ENCODE data around the gene COPZ2.
"Not testable (repeated sequence)": the region's sequence is repeated elsewhere in the genome, so short reads cannot be mapped to it uniquely, and the experiment has no call there.

Gene COPZ2

DNA sequence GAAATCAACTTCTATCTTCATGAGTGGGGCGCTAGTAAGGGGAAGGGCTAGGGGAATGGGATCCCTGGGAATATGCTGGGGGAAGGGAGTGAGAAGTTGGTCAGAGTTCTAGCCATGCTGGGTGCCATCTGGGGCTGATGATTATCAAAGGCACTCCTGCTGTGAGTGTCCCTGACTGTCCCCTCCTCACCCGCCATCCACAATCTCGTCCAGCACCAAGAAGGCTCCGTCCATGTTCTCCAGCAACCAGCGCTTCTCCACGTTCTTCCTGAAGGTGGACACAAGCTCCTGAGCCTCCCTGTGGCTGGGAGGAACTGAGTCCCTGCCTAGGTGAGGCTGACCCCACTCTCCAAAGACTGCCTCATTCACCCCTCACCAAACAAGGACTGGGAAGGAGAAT, 5.6 kb downstream of the COPZ2 start:
- DNase-seq (ENCODE audit: low read depth in 1 of 2, low spot score in 1 of 2) = no peak

DNA sequence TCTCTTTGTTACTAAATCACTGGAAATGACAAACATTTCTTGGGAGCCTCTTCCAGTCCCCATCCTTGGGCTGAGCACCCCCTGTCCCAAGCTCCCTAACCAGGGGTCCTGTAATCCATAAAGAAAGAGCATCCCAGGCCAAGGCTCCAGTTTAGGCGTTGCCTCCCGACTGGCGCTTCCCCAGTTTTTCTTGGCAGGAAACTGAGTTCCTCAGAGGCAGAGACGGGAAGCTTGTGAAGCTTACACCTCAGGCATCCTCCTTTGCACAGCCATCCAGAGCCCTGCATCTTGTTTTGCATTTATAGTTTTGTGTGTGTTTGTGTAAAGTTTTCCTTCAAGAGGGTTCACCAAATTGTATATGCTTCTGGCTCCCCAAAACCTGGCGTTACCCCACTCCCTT, 7.1 kb downstream of the COPZ2 start:
- DNase-seq (ENCODE audit: low read depth in 1 of 2, low spot score in 1 of 2) = no peak

DNA sequence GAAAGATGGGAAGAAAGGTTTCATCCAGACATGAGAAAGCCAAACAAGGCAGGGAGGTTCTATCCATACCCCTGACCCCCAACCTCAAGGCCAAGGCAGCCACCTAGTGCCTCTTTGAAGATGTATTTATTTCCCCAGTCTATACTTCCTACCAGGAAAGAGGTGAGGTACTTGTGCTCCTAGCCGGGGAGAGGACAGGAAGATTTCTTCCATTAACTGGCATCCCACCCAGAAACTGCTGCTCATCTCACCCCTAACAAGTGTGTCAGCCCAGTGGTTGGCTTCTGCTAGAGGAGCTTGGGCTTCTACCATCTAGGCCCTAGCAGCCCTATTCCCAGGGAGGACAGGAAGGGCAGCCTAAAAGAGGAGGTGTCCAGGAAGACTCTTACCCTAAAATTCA, 8.9 kb downstream of the COPZ2 start:
- no peak for DNase-seq (ENCODE audit: low read depth in 1 of 2, low spot score in 1 of 2)

DNA sequence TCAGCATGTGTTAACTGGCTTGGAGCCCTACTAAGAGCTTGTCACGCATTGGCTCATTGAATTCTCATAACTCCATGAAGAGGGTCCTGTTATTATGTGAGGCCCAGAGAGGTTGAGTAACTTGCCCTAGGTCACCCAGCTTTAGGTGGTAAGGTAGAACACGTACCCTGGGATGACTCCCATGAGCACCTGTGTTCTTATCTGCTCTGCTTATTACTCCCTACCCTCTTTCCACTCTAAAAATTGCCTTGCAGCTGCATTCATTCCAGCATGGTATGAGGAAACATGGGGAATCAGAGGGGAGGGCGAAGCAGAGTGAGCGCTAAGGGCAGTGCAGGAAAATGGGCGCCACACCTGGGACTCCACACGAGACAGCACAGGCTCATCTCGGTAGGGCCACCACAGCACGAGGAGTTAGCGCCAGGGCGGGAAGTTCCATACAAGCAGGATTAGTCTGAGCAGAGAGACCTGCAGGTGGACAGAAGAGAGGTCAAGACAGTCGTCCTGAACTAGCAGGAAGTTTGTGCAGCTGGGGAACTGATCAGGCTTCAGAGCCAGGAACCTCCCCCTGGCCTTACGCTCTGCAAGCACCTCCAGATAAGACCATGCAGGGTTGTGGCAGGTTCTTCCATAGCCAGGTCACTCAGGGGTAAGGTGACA, 10.1 kb downstream of the COPZ2 start:
- no peak for DNase-seq (ENCODE audit: low read depth in 1 of 2, low spot score in 1 of 2)

DNA sequence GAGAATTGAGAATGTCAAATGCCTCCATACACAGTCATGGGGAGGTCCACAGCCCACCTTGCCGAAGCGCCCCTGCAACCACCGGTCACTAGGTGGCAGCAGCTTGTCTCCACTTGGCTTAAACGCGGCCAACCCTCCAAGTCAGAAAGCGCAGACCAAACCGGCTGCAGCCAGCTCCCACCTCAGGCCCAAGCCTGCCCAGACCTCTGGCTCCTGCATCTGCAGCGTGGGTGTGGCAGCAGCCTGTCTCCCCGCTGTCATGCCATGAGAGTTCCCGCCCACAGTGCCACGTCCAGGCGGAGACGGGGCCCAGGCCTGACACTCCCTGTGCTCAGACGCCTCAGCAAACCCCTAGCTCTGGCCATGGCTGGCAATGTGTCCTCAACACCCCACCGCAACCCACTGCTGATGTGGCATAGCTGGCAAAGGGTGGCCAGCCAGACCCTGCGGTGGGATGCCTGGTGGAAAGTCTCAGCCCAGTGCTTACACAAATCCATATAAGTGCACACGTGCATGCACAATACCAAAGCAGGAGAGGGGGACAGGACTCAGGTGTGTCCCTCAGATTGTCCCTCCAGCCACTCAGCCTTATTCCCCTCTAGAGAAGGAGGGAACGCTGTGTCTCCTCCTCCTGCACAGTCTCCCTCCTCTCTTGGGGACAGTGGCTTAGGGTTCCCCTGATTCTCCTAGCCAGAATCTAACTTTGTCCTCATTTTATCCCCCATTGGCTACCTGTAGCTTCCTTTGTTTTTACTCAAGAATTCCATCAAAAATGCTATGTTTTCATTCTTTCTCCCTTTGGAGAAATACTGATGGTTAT, 10.9 kb downstream of the COPZ2 start:
- DNase-seq (ENCODE audit: low read depth in 1 of 2, low spot score in 1 of 2) = peak; percentile 39 to 62

DNA sequence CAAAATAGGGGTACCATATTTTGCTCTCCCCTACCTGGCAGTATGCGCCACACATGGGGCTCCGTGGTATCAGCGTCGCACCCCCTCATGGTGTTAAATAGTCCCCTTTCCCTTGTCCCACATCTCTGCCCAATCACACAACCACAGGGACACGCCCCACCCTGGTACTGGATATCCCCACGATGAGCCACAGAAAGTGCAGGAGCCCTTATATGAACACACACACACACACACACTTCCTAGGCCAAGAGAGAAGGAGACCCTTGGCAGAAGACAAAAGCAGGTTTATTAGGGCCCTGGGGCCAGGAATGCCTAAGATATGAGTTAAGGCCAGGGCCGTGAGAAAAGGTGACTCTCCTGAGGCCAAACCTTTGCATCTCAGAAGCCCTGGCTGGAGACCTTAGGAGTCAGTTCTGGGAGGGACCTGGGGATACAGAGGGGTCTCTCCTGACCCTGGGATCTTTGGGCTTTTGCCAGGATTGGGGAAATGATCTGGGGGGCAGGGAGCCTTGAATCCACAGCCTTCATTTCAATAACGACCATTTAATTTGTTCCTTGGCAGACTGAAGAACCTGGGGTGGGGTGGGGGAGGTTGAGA, 11.6 kb downstream of the COPZ2 start:
- DNase-seq (ENCODE audit: low read depth in 1 of 2, low spot score in 1 of 2) = no peak

DNA sequence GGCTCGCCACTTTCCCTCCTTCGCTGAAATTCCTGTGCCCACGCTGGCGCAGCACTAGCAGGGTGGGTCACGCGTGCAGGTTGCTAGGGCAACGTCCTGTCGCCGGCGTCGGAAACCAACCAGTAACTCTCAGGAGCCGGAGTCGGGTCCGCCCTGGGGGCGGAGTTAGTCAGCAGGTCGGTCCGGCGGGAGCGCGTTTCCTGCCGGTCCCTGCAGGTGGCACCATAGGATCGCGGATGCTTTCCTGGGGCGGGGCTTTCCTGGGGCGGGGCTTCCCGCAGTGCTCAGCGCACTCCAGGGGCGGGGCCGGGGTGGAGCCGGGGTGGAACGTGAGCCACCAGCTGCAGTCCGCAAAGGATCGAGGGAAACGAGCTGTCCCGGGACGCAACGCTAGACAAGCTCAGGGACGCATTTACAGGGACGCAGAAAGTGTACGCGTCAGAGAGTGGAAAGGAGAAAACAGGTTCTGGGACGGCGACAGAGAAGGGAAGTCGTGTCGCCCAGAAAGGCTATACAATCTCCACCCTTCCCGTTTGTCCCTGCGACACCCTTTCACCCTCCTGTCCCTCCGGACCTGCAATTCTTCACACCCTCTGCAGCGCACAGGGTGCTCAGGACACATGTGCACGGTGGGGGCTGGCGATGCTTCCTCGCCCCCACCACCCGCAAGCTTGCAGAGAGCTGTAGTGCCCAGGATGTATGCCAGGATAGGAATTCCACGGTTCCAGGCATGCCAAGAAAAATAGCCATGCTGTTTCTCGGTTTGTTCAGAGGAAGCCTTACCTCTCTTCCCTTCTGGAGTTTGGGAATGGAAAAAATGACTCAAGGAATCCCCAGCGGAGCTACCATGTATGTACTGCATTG, 12.3 kb downstream of the COPZ2 start:
- DNase-seq (ENCODE audit: low read depth in 1 of 2, low spot score in 1 of 2) = peak; percentile 96 to 98

DNA sequence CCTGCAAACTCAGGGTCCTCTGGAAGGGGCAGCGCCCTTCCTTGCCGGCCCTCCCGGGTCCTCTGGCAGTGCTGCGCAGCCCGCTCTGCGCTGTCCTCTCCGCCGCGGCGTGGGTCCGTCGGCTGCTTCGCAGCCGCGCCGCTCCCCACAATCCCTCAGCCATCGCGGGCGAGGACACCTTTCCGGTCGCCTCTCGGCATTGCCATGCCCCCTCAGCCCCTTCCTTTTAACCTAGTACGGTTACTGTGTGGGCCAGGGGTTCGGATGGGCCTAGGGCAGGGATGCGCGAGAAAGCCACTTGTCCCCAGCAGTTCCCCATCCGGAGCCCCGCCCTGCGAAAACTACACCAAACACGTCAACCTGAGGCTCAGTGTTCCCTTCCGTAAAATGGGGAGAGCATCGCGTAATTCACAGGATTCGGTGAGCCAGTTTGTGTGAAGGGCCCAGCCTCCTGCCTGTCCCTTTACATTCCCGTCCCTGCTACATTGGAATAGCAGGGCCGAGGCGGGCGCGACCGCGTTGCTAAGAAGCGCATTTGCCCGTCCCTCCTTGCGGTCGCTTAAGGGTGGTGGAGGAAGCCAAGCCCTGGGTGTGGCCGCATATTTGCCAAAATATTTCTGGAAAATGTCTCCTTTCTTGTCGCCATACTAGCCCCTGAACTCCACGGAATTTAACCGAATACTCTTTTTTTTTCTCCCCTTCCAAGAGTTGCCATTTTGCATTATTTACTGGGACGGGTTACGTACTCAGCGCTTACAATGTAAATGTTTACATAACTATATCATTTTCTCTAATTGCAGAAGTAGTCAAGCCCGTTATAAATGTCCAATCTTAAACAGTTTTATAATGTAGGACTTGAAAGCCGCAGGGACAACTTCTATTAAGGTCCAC, 13.2 kb downstream of the COPZ2 start:
- no peak for DNase-seq (ENCODE audit: low read depth in 1 of 2, low spot score in 1 of 2)

DNA sequence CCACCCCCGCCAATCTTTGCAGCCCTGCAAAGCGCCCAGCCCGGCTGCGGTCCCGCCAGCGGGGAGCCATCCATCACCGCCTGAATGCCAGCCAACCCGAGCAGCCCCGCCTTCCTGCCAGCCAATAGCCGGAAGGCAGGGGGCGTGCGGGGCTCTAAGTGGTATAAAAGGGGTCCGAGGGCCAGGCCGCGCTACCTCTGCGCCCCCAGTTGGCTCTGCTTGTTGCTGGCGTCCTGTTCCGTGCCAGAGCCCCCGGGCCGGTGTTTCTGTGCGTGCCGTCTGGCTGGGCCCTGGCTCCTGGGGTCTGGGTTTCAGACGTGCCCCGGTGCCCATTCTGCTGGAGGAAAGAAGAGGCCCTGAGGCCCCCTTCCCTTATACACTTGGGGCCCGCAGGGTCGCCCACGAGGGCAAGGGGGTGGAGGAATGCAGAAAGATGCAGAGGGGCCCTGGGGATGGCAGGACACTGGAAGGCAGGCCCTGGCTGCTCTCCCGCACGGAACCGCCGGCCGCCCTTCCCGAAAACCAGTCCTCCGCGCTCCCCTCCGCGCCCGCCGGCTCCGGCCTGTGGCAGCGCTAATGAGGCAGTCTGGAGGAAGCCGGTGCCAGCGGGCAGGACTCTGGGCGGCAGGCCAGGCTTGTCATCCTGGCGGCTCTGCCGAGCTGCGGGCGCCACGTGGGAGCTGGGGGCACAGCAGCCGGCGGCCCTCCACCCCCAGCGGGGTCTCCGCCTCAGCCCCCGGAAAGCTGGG, 14.0 kb downstream of the COPZ2 start:
- peak in 1 of 2 donors; percentile 10 for DNase-seq (ENCODE audit: low read depth in 1 of 2, low spot score in 1 of 2)

DNA sequence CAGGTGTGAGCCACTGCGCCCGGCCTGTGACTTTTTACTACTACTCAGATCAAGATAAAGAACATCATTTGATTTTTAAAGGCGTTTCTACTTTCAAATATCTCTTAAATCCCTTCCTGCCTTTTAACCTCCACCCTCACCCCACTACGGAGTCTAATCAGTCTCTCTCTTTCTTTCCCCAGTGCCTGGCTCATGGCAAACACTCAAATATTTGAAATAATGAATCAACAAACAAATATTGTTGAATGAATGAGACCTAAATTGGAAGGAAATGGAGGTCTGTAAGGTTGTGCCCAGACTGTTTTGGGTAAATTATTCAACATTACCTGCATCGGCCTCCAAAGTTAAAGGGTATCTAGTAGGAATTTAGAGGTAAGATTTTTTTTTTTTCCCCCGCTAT, 14.7 kb downstream of the COPZ2 start:
- no peak for DNase-seq (ENCODE audit: low read depth in 1 of 2, low spot score in 1 of 2)

DNA sequence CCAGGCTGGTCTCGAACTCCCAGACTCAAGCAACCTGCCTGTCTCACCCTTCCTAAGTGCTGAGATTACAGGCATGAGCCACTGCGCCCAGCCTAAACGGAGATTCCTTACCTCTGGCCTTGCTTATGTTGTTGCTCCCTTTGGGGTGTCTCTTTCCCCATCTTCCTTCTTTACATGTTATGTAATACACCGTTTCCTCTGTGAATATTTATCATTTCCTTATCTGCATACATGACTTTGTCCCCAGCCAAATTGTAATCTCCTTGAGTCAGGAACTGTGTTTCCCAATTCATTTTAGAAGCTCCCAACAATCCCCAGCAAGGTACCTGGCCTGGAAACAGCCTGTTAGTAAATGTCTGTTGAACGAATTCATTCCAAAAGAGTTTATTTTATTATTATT, 15.7 kb downstream of the COPZ2 start:
- no peak for DNase-seq (ENCODE audit: low read depth in 1 of 2, low spot score in 1 of 2)

DNA sequence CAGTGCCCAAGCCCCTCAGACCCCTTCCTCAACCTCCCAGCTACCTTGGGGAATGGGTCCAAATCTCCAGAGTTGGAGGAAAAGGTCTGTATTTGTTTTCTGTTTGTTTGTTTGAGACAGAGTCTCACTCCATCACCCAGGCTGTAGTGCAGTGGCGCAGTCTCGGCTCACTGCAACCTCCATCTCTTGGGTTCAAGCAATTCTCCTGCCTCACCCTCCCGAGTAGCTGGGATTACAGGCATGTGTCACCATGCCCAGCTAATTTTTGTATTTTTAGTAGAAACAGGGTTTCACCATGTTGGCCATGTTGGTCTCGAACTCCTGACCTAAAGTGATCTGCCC, 19.8 kb downstream of the COPZ2 start:
- not testable (repeated sequence) for DNase-seq (ENCODE audit: low read depth in 1 of 2, low spot score in 1 of 2)

DNA sequence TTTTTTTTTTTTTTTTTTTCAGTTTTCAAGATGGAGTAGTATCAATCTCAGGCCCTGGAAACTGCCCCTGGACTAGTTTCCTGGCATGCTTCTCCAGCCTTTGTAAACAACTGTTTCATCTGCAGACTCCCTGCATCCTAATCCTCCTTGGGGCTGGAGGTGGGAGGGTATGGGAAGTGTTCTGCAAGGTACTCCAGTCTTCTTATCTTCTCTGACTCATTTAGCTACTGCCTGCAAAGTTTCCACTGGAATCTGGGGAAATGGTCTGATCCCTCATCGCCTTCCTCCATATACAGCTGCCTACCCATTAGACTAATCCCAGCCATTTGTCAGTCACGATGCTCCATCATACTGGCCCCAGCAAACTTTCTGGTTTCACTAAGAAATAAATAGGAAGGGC, 21.5 kb downstream of the COPZ2 start:
- DNase-seq (ENCODE audit: low read depth in 1 of 2, low spot score in 1 of 2) = no peak

DNA sequence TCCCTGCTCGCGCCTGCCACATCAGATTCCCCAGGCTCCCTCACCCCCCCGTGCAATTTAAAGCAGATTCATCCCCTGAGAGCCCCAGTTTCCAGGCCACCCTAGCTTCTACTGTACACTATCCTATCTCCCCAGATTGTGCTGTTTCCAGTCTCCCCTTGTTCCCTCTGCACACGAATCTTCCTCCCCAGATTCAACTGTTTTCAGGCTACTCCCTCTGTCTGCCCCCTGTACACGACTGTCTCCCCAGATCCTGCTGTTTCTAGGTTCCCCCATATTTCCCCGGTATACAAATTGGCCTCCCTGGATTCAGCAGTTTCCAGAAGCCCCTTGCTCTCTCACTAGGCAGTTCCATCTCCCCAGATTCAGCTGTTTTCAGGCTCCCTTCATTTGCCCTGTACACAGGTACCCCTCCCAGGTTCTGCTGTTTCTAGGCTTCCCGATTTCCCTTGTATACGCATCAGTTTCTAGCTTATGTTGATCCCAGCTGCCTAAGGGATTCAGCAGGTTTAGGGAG, 22.9 kb downstream of the COPZ2 start:
- DNase-seq (ENCODE audit: low read depth in 1 of 2, low spot score in 1 of 2) = no peak

DNA sequence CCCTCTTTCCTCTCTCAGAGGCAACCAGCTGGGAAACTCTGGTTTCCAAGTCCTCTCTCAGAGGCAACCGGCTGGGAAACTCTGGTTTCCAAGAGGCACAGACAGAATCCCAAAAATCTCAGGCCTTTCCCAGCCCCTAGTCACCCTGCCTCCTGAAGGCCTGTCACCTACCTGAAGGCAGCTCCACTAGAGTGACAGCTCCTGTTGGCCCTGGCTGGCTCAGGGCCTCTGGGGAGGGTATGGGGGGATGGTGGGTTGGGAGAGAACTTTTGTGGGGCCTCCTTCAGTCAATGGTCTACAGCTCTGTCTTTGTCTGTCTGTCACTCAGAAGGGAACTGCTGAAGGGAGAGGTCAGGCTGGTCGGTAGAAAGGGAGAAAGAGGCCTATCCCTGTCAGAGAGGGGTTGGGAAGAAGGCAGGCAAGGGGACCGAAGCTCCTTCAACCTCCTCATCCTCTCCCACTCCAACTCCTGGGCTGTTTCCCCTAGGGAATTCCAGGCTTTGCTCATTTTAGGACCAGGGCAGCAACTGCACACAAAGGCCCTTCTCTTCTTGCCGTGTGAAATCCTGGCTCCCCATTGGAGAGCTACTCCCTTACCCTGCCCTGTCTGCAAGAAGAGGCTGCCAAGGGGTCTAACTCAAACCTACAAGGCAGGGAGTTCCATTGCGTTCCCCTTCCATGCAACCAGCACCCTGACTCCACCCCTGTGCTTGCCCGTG, 23.6 kb downstream of the COPZ2 start:
- DNase-seq (ENCODE audit: low read depth in 1 of 2, low spot score in 1 of 2) = no peak

DNA sequence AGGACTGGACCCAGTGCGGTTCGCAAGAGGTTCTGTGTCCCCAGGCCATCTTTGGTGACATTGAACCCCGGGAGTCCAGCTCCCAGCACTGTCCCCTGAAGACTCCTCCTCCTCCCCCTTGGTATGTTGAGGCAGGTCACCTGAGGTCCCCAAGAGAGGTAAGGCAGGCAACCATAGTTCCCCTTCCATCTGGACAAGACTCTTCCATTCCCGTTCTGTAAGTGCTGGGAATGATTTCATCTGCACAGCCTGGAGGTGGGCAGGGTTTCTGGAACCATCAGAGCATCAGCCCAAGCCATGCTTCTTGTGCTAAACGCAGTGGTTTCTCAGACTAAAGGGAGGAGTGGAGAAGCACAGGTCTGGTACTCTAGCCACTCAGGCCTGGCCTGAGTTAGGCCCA, 24.9 kb downstream of the COPZ2 start:
- no peak for DNase-seq (ENCODE audit: low read depth in 1 of 2, low spot score in 1 of 2)

DNA sequence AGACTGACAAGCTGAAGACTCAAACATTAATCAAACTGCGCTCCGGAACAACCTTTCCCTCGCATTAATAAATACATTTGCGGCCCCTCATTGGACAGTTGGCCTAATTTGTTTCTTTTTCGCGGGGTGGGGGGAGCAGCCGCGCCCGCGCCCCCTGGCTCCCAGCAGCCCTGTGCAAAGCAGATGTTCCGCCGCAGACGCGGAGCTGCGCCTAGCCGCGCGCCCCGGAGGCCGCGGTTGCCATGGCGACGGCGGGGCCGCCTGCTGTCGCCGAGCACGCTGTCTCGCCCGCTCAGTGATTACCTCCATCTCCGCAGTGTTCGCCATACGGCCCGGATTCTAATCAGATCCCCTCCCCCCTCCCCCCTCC, 25.5 kb downstream of the COPZ2 start:
- peak; percentile 32 to 39 for DNase-seq (ENCODE audit: low read depth in 1 of 2, low spot score in 1 of 2)

DNA sequence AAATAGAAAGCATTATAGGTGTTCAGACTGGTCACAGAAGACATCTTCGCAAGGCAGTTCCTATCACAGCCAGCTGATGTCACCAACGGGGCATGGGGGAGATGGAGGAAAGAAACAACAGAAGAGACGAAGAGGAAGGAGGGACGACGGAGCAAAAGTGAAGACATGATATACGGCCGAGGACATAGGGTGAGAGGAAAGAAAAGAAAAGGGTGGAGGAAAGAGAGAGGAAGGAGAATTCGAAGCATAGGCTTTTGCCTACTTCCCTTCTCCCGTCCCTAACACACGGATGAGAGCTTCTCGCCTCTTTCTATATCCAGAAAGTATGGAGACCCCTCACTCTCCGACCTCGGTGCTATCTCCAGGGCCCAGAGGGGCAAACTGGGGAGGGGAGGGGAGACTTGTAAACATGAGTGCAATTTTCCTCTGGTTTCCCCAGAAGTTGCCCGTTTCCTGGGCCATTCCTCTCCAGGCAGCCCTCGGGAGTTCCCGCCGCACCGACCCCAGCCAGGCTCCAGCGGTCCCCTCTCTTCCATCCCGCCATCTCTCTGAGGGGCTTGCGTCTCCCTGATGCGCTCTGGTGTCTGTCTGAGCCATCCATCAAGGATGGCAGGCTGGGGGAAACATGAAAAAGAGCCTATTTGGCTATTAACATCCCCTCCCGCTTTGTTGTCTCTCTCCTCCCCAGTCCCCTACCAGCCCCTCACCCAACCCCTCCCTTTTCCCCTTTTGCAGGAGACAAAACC, 26.0 kb downstream of the COPZ2 start:
- DNase-seq (ENCODE audit: low read depth in 1 of 2, low spot score in 1 of 2) = peak in 1 of 2 donors; percentile 36

Measured in activated CD4-positive, alpha-beta T cell treated with anti-CD3 and anti-CD28 coated beads, Interleukin-2, amount 50 U/mL, for 24 hours (primary cell).